ENCODE results near the gene STK32B.
"Not testable (repeated sequence)": the region's sequence is repeated elsewhere in the genome, so short reads cannot be mapped to it uniquely, and the experiment has no call there.

STK32B gene

DNA sequence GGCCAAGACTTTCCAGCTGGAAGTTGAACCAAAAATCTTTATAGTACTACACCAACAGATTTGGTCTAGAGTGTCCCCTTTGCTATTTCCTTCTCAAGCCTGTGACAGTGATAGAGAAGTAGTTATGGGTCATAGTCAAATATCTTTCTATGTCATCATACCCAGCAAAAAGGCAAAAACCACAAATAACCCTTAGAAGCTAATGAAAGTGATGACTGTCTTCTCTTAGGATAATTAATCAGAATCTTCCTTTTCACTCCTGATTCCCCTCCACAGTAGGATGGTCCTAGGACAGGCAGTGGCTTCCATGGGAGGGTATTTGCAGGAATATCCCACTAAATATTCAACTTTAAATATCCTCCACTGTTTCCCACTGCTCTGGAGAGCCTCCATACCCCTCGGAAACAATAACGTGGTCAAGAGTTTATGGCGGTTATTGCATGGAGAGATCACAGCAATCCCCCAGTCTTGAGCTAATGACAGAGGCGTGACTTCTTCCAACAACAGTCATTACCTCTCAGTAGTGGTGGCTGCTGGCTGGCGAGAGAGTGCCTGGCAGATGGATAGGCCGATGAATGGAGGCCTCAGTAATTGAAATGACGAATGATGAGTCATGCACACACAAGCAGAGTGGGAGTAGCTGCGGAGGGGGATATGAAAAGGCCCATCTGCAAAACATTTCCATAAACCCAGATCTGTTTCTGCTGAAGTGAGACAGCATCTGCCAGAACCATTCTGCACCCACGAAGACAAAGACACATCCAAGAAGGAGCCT, 154.9 kb downstream of the STK32B start:
- DNase-seq (ENCODE audit: low read depth, low spot score) = no peak

DNA sequence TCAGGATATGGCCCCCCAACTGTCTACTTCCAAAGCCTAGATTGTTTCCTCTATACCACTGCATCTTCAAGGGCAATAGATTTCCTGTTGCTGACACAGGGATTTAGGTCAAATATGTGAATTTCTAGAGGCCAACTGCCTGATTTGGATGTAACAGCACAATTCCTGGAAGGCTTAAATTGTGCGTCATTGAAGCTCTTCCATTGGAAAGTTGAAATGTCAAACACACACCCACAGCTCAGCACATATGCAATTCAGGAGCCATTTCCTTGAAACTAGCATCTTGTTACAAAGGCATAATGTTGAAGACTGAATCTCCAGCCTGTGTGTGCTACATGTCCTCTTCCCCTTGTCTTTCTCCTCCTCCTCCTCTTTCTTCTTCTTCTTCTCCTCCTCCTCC, 158.6 kb downstream of the STK32B start:
- DNase-seq (ENCODE audit: low read depth, low spot score) = no peak

DNA sequence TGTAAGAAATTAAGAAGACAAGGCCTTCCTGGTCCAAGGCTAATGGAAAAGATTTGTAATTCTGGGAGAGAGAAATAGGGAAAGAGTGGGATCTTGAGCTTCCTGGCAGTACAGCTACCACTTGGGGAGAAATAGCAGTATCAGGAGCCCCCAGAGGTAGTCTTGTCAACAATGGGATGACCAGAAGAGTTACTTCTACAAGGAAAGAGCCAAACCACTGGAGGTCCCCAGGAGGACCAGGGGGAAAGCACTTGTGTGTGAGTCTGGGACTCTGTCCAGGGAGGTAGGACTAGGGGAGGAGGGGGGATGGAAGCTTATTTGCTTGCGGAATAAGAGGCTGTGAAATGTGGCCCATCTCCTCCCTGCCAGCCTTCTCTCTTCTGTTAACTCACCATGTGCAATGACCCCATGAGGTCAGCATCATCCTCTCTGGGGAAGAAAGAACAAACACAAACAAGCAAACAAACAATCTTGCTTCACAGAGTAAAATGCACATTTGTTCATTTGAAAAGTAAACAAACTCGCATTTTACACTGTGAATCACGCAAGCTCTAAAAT, 160.1 kb downstream of the STK32B start:
- no peak for DNase-seq (ENCODE audit: low read depth, low spot score)

DNA sequence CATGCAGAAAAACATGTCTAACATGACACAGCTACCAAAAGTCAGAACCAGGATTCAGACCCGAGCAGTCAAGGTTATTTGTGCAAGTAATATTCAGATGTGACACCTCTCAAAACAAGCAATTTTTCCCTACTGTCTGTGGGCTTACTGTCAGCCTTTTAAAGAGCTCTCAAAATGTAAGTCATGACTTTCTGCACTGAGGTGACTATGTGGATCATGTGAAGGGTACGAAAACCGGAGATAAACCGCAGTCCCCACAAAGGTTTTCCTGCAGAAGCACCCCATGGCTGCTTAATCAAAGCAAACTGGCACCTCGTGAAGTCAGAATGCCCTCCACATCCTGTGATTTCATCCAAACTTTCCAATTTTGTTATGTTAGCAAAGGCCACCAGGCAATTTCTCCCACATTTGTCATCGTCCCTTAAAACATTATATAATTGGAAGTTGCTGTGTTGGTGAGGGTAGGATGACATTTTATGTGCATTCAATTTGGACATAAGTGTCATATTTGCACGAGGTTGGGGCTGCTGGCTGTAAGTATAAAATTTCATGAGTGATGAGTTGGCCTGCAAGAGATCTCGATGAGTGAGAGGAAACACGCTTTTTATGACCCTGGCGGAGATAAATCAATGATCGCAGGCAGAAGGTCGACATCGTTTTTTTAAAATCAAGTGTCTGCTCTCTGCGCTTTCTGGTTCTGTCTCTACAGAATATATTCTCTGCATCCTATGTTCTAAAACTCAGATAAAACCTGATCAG, 161.2 kb downstream of the STK32B start:
- no peak for DNase-seq (ENCODE audit: low read depth, low spot score)

DNA sequence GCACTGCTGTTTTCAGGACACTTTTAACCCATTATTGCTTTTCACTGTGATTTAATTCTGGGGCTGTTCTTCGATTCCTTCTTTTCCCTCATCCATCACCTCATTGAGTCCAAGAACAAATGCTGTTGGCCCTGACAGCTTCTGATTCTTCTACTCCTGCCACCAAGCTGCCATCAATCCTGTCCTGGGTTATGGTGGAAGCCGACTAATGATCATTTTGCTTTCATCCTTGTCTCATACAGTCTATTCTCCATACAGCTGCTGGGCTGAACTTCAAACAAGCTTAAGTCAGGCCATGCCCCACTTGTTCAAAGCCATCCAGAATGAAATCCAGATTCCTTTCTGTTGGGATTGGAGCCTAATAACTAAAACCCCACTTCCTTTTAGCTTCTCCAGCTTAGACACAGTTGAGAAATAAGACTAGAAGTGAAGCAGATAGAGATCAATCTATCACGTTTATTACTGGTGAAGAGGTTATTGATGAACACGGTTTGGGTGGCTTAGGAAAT, 161.9 kb downstream of the STK32B start:
- DNase-seq (ENCODE audit: low read depth, low spot score) = no peak

DNA sequence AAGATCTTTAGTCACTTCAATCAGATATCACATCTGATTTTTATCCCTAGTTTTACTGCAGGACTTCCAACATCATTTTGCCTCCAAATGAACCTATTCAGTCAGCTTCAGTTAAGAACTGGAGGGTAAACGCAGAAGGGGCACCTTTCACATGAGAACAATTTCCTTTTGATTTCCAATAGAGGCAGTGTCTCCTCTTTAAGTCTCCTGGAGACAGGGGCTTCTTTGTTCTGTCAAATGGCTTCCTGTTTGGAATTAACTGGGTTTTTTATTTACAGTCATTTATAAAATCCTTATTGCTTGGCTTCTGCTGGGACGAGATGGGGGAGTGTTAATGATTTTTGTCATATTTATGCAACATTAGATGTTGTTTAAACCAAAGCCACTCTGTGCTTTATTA, 164.0 kb downstream of the STK32B start:
- no peak for DNase-seq (ENCODE audit: low read depth, low spot score)

DNA sequence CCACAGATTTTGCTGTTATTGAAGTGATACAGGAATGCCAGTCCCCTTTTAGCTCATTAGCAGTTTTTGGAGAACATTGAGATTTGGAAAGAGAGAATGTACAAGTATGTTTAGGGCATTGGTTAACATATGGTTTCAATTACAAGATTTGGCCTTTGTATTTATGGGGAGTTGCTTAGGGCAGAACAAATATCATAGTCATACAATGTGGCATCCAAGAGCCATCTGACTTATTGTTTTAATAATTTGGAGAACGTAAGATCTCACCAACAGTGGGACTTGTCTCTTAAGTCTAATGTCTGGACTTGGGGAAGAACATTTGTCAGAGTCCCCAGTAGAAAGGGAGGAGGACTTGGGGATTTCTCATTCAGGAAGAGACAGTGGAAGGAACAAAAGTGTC, 166.1 kb downstream of the STK32B start:
- DNase-seq (ENCODE audit: low read depth, low spot score) = no peak

DNA sequence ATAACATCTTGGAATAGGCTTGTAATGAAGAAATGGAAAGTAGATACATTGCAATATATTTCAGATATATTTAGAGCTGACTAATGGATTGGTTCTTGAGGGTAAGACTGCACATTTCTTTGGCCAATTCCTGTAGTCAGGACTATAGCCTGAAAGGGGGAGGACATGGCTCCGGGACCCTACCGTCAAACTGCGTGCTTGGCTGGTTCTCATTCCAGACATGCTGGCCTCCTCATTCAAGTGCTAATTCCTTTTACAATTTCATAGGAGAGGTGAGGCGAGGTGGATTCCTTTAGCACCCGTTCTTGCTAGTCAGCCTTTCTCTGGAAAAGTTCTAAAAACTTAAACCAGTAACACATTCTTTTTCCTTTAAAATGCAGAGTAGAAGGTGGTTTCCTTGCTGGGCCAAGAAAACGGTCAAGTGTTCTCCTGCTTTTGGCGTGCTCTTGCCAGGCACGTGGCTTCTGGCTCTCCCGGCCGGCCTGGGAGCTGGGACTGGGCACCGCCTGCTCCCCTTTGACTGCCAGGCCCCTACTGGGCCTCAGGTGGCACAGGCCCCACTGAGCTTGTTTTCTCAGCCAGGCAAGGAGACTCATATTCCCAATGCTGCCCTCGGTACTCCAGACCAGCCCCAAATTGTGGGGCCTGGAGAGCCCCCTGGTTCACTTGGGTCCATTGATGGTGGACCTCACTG, 167.2 kb downstream of the STK32B start:
- DNase-seq (ENCODE audit: low read depth, low spot score) = no peak

DNA sequence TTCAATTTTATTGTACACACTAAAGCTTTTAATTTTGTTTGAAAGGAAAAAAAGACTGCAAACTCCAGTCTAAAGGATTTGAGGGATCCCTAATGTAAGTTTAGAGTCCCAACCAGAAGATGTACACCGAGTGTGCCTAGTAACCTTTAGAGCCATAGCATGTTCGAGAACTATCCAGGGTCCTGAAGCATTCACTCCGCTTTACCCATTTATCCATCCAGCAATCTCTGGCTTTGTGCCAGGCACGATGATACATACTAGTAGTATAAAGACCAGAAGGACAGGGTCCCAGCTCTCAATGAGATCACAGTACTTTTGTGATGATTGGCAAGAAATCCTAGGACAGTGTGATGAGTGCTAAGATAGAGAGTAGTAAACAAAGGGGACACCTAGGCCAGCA, 168.7 kb downstream of the STK32B start:
- DNase-seq (ENCODE audit: low read depth, low spot score) = no peak

DNA sequence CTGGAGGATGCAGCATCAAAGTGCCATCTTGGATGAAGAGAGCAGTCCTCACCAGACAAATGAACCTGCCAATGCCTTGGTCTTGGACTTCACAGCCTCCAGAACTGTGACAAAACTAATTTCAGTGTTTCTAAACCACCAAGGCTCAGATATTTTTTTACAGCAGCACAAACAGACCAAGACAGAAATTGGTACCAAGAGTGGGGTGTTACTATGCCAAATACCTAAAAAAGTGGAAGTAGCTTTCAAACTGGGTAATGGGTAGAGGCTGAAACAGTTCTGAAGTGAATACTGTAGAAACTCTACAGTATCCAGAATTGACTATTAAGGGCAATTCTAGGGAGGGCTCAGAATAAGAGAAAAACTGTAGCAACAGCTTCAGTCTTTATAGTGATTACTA, 170.8 kb downstream of the STK32B start:
- DNase-seq (ENCODE audit: low read depth, low spot score) = no peak

DNA sequence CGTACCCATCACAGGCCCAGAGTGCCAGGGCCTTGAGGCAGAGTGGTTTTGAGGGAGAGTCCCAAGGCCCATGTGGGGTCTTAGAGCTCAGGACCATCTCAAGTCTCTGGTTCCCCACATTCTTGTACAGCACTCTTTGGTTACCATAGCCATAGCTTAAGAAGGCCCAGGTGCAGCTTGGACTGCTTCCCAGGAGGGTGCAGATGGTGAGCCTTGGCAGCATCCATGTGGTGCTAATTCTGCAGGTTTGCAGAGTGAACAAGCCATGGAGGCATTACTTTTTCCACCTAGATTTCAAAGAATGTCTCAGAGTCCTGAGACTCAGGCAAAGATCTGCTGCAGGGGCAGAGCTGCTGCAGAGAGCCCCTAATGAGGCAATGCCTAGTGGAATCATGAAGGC, 171.7 kb downstream of the STK32B start:
- DNase-seq (ENCODE audit: low read depth, low spot score) = no peak

DNA sequence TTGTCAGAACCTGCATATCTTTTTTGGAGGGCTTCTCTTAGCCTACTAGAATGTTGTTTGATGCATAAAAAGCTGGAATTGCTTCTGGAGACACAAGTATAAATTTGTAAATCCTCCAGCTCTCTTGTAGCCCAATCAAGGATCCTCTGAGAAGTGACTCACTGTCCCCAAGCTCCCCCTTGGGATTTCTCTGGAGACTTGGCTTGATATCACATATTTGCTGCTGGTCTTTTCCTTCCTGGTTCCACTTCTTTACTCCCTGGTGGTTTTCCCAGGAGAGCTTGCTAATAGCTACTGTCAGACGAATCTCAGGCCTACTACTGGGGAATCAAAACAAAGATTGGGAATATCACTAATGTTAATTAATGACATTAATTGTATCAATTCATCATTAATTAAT, 173.1 kb downstream of the STK32B start:
- no peak for DNase-seq (ENCODE audit: low read depth, low spot score)

DNA sequence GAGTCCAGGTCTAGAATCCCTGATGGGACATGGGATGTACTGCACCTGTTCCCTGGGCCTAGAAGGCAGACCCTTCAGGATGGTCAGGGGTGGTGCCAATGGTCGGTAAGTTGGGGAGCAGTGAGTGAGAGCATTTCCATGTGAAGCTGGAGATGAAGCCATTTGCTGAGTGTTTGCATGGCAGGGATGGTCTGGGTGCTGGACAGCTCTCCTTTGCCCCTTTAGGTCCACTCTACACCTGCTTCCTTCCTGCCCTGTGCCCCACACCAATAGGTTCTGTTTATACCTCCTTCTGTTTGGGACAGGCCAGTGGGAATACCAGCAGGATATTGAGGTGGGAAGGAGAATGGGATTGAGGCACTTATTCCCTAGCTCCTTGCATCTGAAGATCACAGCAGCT, 181.3 kb downstream of the STK32B start:
- no peak for DNase-seq (ENCODE audit: low read depth, low spot score)

DNA sequence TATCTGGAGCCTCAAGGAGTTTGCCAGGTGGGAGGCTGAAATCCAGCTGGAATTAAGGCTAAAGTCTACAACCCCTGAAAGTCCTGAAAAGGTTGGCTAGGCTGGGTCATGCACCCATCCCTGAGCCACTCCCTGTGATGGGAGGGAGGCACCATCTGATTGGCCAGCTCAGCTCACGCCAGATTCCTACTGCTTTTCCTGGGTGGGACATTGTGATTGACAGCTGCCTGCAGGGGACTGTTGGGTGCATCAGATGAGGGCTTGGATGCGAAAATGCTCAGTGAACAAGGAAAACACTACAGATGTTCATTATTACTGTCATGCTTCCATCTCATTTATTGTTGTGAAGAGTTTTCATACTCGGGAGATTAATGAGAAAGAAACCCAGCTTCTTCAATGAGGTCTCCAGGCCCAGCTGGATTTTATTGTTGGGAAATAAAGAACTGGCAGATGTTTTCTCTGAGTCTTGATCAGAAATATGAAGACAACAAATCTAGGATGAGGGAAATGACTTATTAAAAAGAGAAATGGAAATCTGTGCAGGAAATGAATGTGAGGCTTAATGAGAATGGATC, 185.9 kb downstream of the STK32B start:
- no peak for DNase-seq (ENCODE audit: low read depth, low spot score)

DNA sequence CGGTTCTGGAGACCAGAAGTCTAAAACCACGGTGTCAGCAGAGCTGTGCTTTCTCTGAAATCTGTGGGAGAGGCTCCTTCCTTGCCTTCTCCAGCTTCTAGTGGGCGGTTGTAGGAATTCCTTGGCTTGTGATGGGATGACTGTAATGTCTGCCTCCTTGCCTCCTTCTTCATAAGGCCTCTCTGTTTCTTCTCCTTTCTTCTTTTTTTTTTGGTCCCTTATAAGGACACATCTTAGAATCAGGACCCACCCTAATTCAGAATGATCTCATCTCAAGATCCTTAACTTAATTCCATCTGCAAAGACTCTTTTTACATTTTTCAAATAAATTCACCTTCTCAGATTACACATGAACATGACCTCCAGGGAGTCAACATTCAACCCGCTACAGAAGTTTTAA, 186.9 kb downstream of the STK32B start:
- no peak for DNase-seq (ENCODE audit: low read depth, low spot score)

DNA sequence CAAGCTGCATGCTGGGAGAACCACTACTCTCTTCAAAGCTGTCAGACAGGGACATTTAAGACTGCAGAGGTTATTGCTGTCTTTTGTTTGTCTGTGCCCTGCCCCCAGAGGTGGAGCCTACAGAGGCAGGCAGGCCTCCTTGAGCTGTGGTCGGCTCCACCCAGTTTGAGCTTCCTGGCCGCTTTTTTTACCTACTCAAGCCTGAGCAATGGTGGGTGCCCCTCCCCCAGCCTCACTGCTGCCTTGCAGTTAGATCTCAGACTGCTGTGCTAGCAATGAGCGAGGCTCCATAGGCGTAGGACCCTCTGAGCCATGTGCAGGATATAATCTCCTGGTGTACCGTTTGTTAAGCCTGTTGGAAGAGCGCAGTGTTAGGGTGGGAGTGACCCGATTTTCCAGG, 195.8 kb downstream of the STK32B start:
- not testable (repeated sequence) for DNase-seq (ENCODE audit: low read depth, low spot score)

DNA sequence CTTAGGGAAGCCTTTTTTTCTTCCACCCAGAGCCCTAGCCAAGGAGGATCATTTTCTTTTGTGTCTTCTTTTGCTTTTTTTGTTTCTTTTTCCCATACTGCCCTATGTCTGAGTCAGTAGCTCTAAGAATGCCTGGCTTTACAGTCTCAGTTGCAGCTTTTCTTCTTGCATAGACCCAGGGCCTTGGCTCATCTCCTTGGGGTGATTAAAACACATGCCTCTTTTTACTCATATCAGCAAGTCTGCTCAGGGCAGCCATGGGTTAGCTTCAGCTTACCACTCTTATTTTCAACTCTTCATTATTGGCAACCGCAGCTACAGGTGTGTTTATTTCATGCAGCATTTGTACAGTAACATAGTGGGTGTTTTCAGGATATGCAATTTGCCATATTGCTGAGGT, 196.5 kb downstream of the STK32B start:
- DNase-seq (ENCODE audit: low read depth, low spot score) = no peak

DNA sequence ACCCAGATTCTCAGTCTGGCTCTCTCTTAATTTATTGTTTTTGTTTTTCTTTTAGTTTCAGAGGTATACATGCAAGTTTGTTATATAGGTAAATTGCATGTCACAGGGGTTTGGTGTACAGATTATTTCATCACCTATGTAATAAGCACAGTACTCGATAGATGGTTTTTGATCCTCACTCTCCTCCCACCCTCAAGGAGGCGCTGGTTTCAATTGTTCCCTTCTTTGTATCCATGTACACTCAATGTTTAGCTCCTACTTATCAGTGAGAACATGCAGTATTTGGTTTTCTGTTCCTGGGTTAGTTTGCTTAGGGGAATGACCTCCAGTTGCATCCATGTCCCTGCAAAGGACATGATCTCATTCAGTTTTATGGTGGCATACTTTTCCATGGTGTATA, 198.4 kb downstream of the STK32B start:
- DNase-seq (ENCODE audit: low read depth, low spot score) = no peak

DNA sequence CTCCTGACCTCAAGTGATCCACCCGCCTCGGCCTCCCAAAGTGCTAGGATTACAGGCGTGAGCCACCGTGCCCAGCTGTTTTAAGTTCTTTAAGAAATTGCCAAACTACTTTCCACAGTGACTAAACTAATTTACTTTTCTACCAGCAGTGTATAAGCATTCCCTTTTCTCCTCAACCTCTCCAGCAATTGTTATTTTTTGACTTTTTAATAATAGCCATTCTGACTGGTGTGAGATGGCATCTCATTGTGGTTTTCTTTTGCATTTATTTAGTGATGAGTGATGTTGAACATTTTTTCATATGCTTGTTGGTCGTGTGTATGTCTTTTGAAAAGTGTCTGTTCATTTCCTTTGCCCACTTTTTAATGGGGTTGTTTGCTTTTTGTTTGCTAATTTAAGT, 199.3 kb downstream of the STK32B start:
- not testable (repeated sequence) for DNase-seq (ENCODE audit: low read depth, low spot score)

DNA sequence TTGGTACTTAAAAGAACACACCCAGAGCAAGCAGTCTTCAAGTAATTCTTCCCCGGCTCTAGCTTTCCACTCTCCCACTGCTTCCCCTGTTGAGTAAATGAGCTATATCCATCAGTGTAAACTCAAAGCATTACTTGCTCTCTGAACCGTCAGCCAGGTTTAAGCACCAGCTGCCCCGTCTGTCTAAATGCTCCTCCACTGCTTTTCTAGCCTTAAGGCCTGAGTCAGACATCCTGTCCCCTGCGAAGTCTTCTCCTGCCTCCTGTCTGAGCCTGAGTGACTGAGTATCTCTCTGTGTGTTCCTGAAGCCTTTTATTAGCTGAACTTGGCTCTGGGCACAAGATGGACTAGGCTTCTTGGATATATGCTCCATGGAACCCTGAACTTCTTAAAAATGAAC, 205.1 kb downstream of the STK32B start:
- DNase-seq (ENCODE audit: low read depth, low spot score) = no peak

DNA sequence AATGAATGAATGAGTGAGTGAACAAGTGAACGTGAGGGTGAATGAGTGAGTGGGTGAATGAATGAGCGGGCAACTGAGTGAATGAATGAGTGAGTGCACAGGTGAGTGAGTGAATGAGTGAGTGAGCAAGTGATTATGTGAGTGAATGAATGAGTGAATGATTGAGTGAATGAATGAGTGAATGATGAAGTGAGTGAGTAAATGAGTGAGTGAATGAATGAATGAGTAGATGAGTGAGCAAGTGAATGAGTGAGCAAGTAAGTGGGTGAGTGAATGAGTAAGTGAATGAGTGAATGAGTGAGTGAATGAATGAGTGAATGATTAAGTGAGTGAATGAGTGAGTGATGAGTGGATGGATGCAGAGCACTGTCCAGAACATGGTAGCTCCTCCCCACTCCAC, 205.8 kb downstream of the STK32B start:
- no peak for DNase-seq (ENCODE audit: low read depth, low spot score)

DNA sequence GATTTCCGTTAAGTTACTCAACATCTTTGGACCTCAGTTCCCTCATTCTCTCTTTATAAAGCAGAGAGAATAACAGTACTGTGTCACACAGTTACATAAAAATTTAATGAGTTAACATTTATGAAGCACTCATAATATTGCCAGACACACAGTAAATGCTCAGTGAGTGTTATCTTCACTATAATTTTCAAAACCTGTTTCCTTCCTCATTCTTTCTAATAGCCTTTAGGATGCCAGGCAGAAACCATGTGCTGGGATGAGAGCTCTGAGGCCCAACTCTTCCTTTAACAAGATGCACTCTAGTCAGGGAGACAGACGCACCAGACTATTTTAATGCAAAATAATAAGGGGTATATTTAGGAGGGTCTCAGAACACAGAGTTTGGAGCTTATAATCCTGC, 208.2 kb downstream of the STK32B start:
- no peak for DNase-seq (ENCODE audit: low read depth, low spot score)
